ENCODE data around the gene RNF220.

DNA sequence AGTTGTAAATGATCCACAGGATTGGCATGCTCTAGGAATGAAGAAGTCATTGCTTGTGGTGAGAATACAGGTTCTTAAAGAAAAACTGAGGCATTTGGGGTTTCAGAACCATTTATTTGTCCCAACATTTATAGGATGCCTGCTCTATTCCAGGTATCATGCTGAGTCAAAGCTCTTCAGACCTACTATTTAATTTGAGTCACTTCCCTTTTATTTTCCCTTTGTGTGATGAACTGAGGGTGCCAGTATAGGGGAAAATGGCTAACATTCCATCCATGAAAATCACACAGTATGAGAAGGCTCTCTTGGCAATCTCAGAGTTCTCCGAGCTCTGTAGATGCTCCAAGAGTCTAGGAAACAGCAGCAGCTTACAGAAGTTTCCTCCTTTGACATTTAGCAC is 110.4 kb downstream of the RNF220 start:
- TF ChIP-seq, protein P1, sequence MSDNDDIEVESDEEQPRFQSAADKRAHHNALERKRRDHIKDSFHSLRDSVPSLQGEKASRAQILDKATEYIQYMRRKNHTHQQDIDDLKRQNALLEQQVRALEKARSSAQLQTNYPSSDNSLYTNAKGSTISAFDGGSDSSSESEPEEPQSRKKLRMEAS (IDR thresholded peaks at IDR 0.05; ENCODE audit: low read depth): no peak
- TF ChIP-seq, protein P2, sequence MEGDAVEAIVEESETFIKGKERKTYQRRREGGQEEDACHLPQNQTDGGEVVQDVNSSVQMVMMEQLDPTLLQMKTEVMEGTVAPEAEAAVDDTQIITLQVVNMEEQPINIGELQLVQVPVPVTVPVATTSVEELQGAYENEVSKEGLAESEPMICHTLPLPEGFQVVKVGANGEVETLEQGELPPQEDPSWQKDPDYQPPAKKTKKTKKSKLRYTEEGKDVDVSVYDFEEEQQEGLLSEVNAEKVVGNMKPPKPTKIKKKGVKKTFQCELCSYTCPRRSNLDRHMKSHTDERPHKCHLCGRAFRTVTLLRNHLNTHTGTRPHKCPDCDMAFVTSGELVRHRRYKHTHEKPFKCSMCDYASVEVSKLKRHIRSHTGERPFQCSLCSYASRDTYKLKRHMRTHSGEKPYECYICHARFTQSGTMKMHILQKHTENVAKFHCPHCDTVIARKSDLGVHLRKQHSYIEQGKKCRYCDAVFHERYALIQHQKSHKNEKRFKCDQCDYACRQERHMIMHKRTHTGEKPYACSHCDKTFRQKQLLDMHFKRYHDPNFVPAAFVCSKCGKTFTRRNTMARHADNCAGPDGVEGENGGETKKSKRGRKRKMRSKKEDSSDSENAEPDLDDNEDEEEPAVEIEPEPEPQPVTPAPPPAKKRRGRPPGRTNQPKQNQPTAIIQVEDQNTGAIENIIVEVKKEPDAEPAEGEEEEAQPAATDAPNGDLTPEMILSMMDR (IDR thresholded peaks at IDR 0.05): no peak
- TF ChIP-seq EP300 (IDR thresholded peaks at IDR 0.05; ENCODE audit: borderline replicate concordance in 1 of 2, low read depth in 1 of 2, low read length in 1 of 2): no peak
- no peak for TF ChIP-seq MEF2A (IDR thresholded peaks at IDR 0.05; ENCODE audit: borderline replicate concordance, low read depth)
- TF ChIP-seq RAD21 (IDR thresholded peaks at IDR 0.05; ENCODE audit: low read length): no peak
- TF ChIP-seq TCF12 (IDR thresholded peaks at IDR 0.05): no peak
- TF ChIP-seq, protein P3, sequence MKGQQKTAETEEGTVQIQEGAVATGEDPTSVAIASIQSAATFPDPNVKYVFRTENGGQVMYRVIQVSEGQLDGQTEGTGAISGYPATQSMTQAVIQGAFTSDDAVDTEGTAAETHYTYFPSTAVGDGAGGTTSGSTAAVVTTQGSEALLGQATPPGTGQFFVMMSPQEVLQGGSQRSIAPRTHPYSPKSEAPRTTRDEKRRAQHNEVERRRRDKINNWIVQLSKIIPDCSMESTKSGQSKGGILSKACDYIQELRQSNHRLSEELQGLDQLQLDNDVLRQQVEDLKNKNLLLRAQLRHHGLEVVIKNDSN (IDR thresholded peaks at IDR 0.05; ENCODE audit: borderline replicate concordance, low read depth): no peak
- TF ChIP-seq NRF1 (IDR thresholded peaks at IDR 0.05; ENCODE audit: low read depth, low read length): no peak
- no peak for TF ChIP-seq TAF1 (IDR thresholded peaks at IDR 0.05; ENCODE audit: borderline replicate concordance, low read depth, low read length)
- TF ChIP-seq FOXM1 (IDR thresholded peaks at IDR 0.05; ENCODE audit: low read depth): no peak
- no peak for TF ChIP-seq GABPA (IDR thresholded peaks at IDR 0.05; ENCODE audit: low read depth)
- TF ChIP-seq EZH2phosphoT487 (IDR thresholded peaks at IDR 0.05; ENCODE audit: borderline replicate concordance, low read depth): no peak

All from SK-N-SH (cell line).